GM12875 (cell line): ENCODE measurements around the gene TMEM184A.

Experiments used
- H3K4me3 ChIP-seq: one replicate; pipeline ENCODE4 v1.5.1; 2011; ENCODE audit warnings: low read depth, low read length, control low read depth
- CTCF ChIP-seq: IDR thresholded peaks from 2 replicates; pipeline ENCODE4 v1.5.1; 2011; ENCODE audit warnings: low read depth, mild to moderate bottlenecking, control low read depth, inconsistent platforms, low read length, moderate library complexity, borderline replicate concordance; ENCODE audit not compliant: insufficient read depth

TMEM184A gene

DNA sequence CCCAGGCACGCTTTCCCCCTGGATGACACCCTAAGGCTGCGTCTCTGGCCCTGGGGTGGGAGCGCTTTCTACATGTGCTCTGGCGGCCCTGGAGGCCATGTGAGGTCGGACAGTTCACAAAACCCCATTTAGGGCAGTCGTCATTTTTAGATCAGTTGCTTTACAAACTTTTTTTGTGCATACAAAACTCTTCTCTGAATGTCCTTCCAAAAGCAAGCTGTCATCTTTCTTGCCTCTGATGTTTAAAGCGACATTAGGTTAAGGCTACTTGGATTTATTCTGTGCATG, 19.6 kb downstream of the TMEM184A start:
- H3K4me3 ChIP-seq = no peak overlapping the region
- TF ChIP-seq CTCF = no peak

DNA sequence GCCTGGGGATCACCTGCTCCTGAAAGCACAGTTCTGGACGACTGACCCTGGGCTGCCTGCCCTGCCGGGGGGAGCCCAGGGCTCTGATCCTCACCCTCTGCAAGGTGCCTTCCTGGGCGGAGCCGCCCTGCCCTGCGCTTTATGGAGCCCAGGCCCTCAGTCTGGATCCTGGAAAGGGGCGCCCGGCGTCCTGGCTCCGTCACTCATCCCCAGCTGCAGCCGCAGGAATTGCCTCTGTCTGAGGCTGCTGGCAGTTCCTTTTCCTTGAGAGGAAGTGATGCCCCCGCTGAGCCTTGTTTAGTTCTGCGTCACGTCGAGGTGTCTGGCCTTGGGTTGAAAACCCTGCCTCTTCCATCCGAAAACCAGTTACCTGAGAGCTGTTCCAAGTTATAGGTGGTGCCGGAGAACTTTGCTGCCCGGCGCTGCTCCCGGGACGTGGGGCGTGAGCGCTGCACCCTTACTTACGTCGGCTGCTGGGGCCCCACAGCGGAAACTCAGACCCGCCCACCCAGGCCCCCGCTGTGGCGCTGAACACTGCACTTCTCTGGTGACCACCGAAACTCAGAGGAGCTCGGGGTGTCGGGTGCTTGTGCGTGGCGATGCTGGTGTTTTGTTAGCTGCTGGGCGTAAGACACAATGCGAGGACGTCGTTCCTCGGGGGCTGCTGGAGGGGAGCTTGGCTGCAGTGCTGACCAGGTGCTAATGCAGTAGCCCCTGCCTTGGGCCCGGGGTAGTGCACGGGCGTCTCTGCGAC, 20.1 kb downstream of the TMEM184A start:
- no peak for TF ChIP-seq CTCF
- H3K4me3 ChIP-seq = no peak overlapping the region

DNA sequence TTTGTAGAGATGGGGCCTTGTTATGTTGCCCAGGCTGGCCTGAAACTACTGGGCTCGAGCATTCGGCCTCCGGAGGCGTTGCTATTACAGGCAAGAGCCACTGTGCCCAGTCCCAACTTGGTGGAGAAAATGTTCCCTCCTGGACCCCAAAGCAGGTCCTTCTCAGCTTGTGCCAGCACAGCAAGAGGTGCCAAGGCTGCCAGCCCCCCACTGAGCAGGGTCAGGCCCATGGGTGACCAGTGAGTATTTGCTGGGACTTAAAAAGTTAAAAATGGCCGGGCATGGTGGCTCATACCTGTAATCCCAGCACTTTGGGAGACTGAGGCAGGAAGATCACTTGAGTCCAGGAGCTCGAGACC, 20.9 kb downstream of the TMEM184A start:
- no peak for TF ChIP-seq CTCF
- H3K4me3 ChIP-seq = no peak overlapping the region

- no peak overlapping the region for H3K4me3 ChIP-seq
- TF ChIP-seq CTCF = no peak
Observed at GRCh38 chr7:1534330-1535099, 21.5 kb downstream of the TMEM184A start.

- peak overlapping the region; percentile 6 for H3K4me3 ChIP-seq
- no peak for TF ChIP-seq CTCF
Observed at GRCh38 chr7:1533547-1534329, 22.3 kb downstream of the TMEM184A start.

DNA sequence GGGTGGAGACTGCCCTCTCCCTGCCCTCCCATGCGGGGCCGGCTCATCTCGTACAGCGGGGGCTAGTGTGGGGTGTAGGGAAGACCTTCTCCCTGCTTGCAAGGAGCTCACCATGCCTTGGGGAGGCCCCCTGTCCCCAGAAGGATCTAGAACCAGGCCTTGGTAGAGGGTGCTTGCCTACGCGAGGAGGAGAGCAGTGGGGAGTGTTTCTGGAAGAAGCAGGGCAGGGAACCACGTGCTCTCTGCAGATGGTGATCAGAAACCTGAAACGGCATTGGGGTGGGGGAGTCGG, 22.8 kb downstream of the TMEM184A start:
- peak overlapping the region; percentile 66 for H3K4me3 ChIP-seq

More for the DNA sequence above, 22.8 kb downstream of the TMEM184A start:
- no peak for TF ChIP-seq CTCF
